K562 (cell line): Measurements from ENCODE around the gene TCF25.

ENCODE experiments used
- EP300 ChIP-seq: IDR thresholded peaks from 2 replicates; pipeline ENCODE4 v1.6.1; 2012; ENCODE audit warnings: low read length, improper control_type of control experiment
- FOXP1 ChIP-seq: sonication (generic); formaldehyde crosslinking; IDR thresholded peaks from 2 replicates; pipeline ENCODE4 v1.8.0; 2022; ENCODE audit warnings: mild to moderate bottlenecking, missing genetic modification reagents
- GABPA ChIP-seq: fragments of 200-800 bp; sonication (Bioruptor generic); conservative IDR thresholded peaks from 2 replicates; pipeline ENCODE4 v1.6.1; 2016; ENCODE audit warnings: low read depth, missing genetic modification characterization, missing compliant biosample characterization
- HOXB6 ChIP-seq: fragments of 250-450 bp; sonication (Bioruptor Pico); IDR thresholded peaks from 2 replicates; pipeline ENCODE4 v1.5.1; 2022; ENCODE audit warnings: mild to moderate bottlenecking, borderline replicate concordance
- NELFE ChIP-seq: IDR thresholded peaks from 2 replicates; pipeline ENCODE4 v1.6.1; 2011; ENCODE audit warnings: mild to moderate bottlenecking; ENCODE audit not compliant: insufficient read depth, insufficient read length
- PHF8 ChIP-seq: fragments of 200-600 bp; sonication (generic); IDR thresholded peaks from 2 replicates; pipeline ENCODE4 v1.6.1; 2012; ENCODE audit warnings: mixed run types, mild to moderate bottlenecking, inconsistent platforms, low read length, moderate library complexity, borderline replicate concordance
- RERE ChIP-seq: sonication (generic); formaldehyde crosslinking; IDR thresholded peaks from 2 replicates; pipeline ENCODE4 v1.8.0; 2023; ENCODE audit warnings: missing genetic modification reagents, mild to moderate bottlenecking, borderline replicate concordance
- SNAPC5 ChIP-seq: fragments of 250-450 bp; sonication (Bioruptor Pico); IDR thresholded peaks from 2 replicates; pipeline ENCODE4 v1.8.0; 2021; ENCODE audit warnings: moderate library complexity, mild to moderate bottlenecking, inconsistent platforms
- ZBTB49 ChIP-seq: sonication (generic); formaldehyde crosslinking; IDR thresholded peaks from 2 replicates; pipeline ENCODE4 v1.8.0; 2022; ENCODE audit warnings: missing genetic modification reagents, mild to moderate bottlenecking, borderline replicate concordance
- ZNF274 ChIP-seq: IDR thresholded peaks from 2 replicates; pipeline ENCODE4 v1.6.1; 2011; ENCODE audit warnings: low read depth, mild to moderate bottlenecking, low read length, moderate library complexity, borderline replicate concordance
- ZNF282 ChIP-seq: sonication (generic); formaldehyde crosslinking; IDR thresholded peaks from 2 replicates; pipeline ENCODE4 v1.8.1; 2023; ENCODE audit warnings: missing genetic modification reagents
- ZNF696 ChIP-seq: fragments of 250-450 bp; sonication (Bioruptor Pico); conservative IDR thresholded peaks from 2 replicates; pipeline ENCODE4 v1.4.0; 2020; ENCODE audit warnings: mild to moderate bottlenecking, moderate library complexity
- TF ChIP-seq, protein P1 (sequence below), 3 experiments: IDR thresholded peaks in 2 of 3; conservative IDR thresholded peaks in 1 of 3; 2 replicates each; pipeline ENCODE4 v1.5.1; 2011 to 2012; ENCODE audit warnings: low read length in 3 of 3, mild to moderate bottlenecking in 3 of 3, control low read depth in 2 of 3, improper control_type of control experiment in 1 of 3, inconsistent platforms in 1 of 3, low read depth in 1 of 3, mixed read lengths in 1 of 3, moderate library complexity in 1 of 3; ENCODE audit not compliant: insufficient read depth in 2 of 3

- TF ChIP-seq HOXB6, result no peak
- TF ChIP-seq PHF8, result no peak
- no peak for TF ChIP-seq GABPA (tag)
- no peak for TF ChIP-seq FOXP1
- no peak for TF ChIP-seq ZNF274
- no peak for TF ChIP-seq ZNF696
- TF ChIP-seq, protein P1, sequence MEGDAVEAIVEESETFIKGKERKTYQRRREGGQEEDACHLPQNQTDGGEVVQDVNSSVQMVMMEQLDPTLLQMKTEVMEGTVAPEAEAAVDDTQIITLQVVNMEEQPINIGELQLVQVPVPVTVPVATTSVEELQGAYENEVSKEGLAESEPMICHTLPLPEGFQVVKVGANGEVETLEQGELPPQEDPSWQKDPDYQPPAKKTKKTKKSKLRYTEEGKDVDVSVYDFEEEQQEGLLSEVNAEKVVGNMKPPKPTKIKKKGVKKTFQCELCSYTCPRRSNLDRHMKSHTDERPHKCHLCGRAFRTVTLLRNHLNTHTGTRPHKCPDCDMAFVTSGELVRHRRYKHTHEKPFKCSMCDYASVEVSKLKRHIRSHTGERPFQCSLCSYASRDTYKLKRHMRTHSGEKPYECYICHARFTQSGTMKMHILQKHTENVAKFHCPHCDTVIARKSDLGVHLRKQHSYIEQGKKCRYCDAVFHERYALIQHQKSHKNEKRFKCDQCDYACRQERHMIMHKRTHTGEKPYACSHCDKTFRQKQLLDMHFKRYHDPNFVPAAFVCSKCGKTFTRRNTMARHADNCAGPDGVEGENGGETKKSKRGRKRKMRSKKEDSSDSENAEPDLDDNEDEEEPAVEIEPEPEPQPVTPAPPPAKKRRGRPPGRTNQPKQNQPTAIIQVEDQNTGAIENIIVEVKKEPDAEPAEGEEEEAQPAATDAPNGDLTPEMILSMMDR (IDR thresholded peaks at IDR 0.05 in 2 of 3, conservative IDR thresholded peaks at IDR 0.05 in 1 of 3; ENCODE audit: insufficient read depth in 2 of 3, low read depth in 1 of 3, low read length in 3 of 3), result no peak
- TF ChIP-seq NELFE, result no peak
- TF ChIP-seq RERE (CRISPR knock-in tag), result no peak
- TF ChIP-seq ZNF282 (CRISPR knock-in tag), result no peak
- TF ChIP-seq EP300, result no peak
- TF ChIP-seq SNAPC5 (CRISPR knock-in tag), result no peak
- no peak for TF ChIP-seq ZBTB49
Observed at GRCh38 chr16:89905511-89906139, 32.2 kb downstream of the TCF25 start.
